OCI-LY1 (cell line): Measurements from ENCODE around the gene TMOD3.

Source experiments
- H2AFZ ChIP-seq: fragments of 200-600 bp; sonication (generic), shearing (Covaris generic); 2 replicates; pipeline ENCODE4 v1.6.0; 2014; ENCODE audit warnings: antibody characterized with exemption, mild to moderate bottlenecking, low read length
- H3F3A ChIP-seq: fragments of 200-600 bp; sonication (generic), shearing (Covaris generic); 2 replicates; pipeline ENCODE4 v1.6.0; 2014; ENCODE audit warnings: mild to moderate bottlenecking, antibody characterized with exemption, low read length, moderate library complexity; ENCODE audit not compliant: insufficient read depth
- H3K27ac ChIP-seq: fragments of 200-600 bp; sonication (generic); 2 replicates; pipeline ENCODE4 v1.5.1; 2014; ENCODE audit warnings: low read length, mixed run types, mild to moderate bottlenecking, low read depth; ENCODE audit not compliant: poor library complexity, severe bottlenecking
- H3K27me3 ChIP-seq: fragments of 200-600 bp; sonication (generic); 2 replicates; pipeline ENCODE4 v1.6.0; 2014; ENCODE audit warnings: antibody characterized with exemption, mild to moderate bottlenecking, low read length, moderate library complexity; ENCODE audit not compliant: insufficient read depth
- H3K36me3 ChIP-seq: fragments of 200-600 bp; sonication (generic); 2 replicates; pipeline ENCODE4 v1.6.1; 2014; ENCODE audit warnings: mild to moderate bottlenecking, antibody characterized with exemption, low read length, moderate library complexity, mixed read lengths; ENCODE audit not compliant: insufficient read depth
- H3K4me1 ChIP-seq: fragments of 200-600 bp; sonication (generic); 2 replicates; pipeline ENCODE4 v1.5.1; 2014; ENCODE audit warnings: mild to moderate bottlenecking, low read length, moderate library complexity; ENCODE audit not compliant: insufficient read depth, severe bottlenecking
- H3K4me2 ChIP-seq: fragments of 200-600 bp; sonication (generic), shearing (Covaris generic); 2 replicates; pipeline ENCODE4 v1.6.1; 2014; ENCODE audit warnings: low read length
- H3K4me3 ChIP-seq: fragments of 200-600 bp; sonication (generic); 2 replicates; pipeline ENCODE4 v1.5.1; 2014; ENCODE audit warnings: low read length, low read depth, mild to moderate bottlenecking, mixed read lengths; ENCODE audit not compliant: poor library complexity, severe bottlenecking
- H3K79me2 ChIP-seq: fragments of 200-600 bp; shearing (Covaris generic); 2 replicates; pipeline ENCODE4 v1.6.1; 2016; ENCODE audit warnings: mixed run types, low read length, mixed read lengths; ENCODE audit not compliant: insufficient read depth
- H3K9ac ChIP-seq: fragments of 200-600 bp; sonication (generic), shearing (Covaris generic); 2 replicates; pipeline ENCODE4 v1.6.1; 2014; ENCODE audit warnings: mild to moderate bottlenecking, low read length, mixed read lengths
- H3K9me2 ChIP-seq: fragments of 200-600 bp; sonication (generic), shearing (Covaris generic); 2 replicates; pipeline ENCODE4 v1.6.1; 2014; ENCODE audit warnings: low read depth, mild to moderate bottlenecking, low read length, mixed read lengths
- H3K9me3 ChIP-seq: fragments of 200-600 bp; shearing (Covaris generic); 2 replicates; pipeline ENCODE4 v1.6.1; 2014; ENCODE audit warnings: low read length, mixed read lengths
- H4K20me1 ChIP-seq: fragments of 200-600 bp; sonication (generic), shearing (Covaris generic); 2 replicates; pipeline ENCODE4 v1.6.0; 2016; ENCODE audit warnings: mild to moderate bottlenecking, low read length; ENCODE audit not compliant: insufficient read depth
- CTCF ChIP-seq: fragments of 200-600 bp; sonication (generic), shearing (Covaris generic); IDR thresholded peaks from 2 replicates; pipeline ENCODE4 v1.5.1; 2017; ENCODE audit warnings: mild to moderate bottlenecking, antibody characterized with exemption, low read length, moderate library complexity, mixed read lengths
- EZH2 ChIP-seq: fragments of 200-600 bp; sonication (generic), shearing (Covaris generic); IDR thresholded peaks from 2 replicates; pipeline ENCODE4 v1.8.0; 2017; ENCODE audit warnings: borderline replicate concordance, mixed run types, mild to moderate bottlenecking, antibody characterized with exemption, low read length, moderate library complexity, mixed read lengths

The TMOD3 gene

GRCh38 chr15:51846066-51846462, 16.6 kb downstream of the TMOD3 start:
- H4K20me1 ChIP-seq = no peaks in the 10 kb centered on the region
- no peak for TF ChIP-seq EZH2
- TF ChIP-seq CTCF = no peak
- no peak overlapping the region for H3K27ac ChIP-seq
- H2AFZ ChIP-seq = no peak overlapping the region
- no peaks in the 10 kb centered on the region for H3K9me3 ChIP-seq
- peaks cover 32% of the 10 kb centered on the region for H3K4me1 ChIP-seq
- H3K9ac ChIP-seq = no peak overlapping the region
- H3K27me3 ChIP-seq = no peaks in the 10 kb centered on the region
- H3F3A ChIP-seq = no peaks in the 10 kb centered on the region
- H3K4me3 ChIP-seq = no peak overlapping the region
- H3K79me2 ChIP-seq = peaks cover 48% of the 10 kb centered on the region
- H3K36me3 ChIP-seq = no peaks in the 10 kb centered on the region
- no peaks in the 10 kb centered on the region for H3K9me2 ChIP-seq
- no peak overlapping the region for H3K4me2 ChIP-seq

GRCh38 chr15:51846463-51847230, 17.2 kb downstream of the TMOD3 start:
- H3K27ac ChIP-seq = no peak overlapping the region
- no peak overlapping the region for H2AFZ ChIP-seq
- H3K9me2 ChIP-seq = no peaks in the 10 kb centered on the region
- no peak overlapping the region for H3K4me2 ChIP-seq
- no peaks in the 10 kb centered on the region for H3F3A ChIP-seq
- no peak overlapping the region for H3K4me3 ChIP-seq
- H3K9ac ChIP-seq = no peak overlapping the region
- H3K79me2 ChIP-seq = peaks cover 42% of the 10 kb centered on the region
- H3K36me3 ChIP-seq = no peaks in the 10 kb centered on the region
- H4K20me1 ChIP-seq = no peaks in the 10 kb centered on the region
- H3K27me3 ChIP-seq = no peaks in the 10 kb centered on the region
- H3K4me1 ChIP-seq = peaks cover 32% of the 10 kb centered on the region
- TF ChIP-seq EZH2 (no peak), CTCF (no peak)
- no peaks in the 10 kb centered on the region for H3K9me3 ChIP-seq

- H3K4me1 ChIP-seq = peaks cover 14% of the 10 kb centered on the region
- H3K79me2 ChIP-seq = peaks cover 23% of the 10 kb centered on the region
- no peaks in the 10 kb centered on the region for H3F3A ChIP-seq
- H3K9me2 ChIP-seq = no peaks in the 10 kb centered on the region
- no peaks in the 10 kb centered on the region for H3K9me3 ChIP-seq
- TF ChIP-seq EZH2 (no peak), CTCF (no peak)
- no peaks in the 10 kb centered on the region for H3K36me3 ChIP-seq
- no peak overlapping the region for H3K4me2 ChIP-seq
- H2AFZ ChIP-seq = no peak overlapping the region
- H3K9ac ChIP-seq = no peak overlapping the region
- H4K20me1 ChIP-seq = no peaks in the 10 kb centered on the region
- H3K4me3 ChIP-seq = no peak overlapping the region
- no peak overlapping the region for H3K27ac ChIP-seq
- H3K27me3 ChIP-seq = no peaks in the 10 kb centered on the region
These were observed 19.4 kb downstream of the TMOD3 start for GRCh38 chr15:51848811-51849210.
